Ascending aorta (tissue), 2 donors: ENCODE results near the gene PDCD6IP. TPM values are rescaled to one million over a fixed set of nuclear protein-coding genes. Genes with fewer than 3 reads are reported as not detected.

Experiments
- DNase-seq, 2 donors: peaks; one replicate each; pipeline ENCODE4 v3.0.0-alpha.2; 2019; ENCODE audit warnings: low spot score in 2 of 2
- H3K27ac ChIP-seq, 2 donors: fragments of 200-600 bp; sonication (generic); one replicate each; pipeline ENCODE4 v1.5.1; 2016 to 2017; ENCODE audit warnings: mild to moderate bottlenecking in 1 of 2
- H3K27me3 ChIP-seq: fragments of 200-600 bp; sonication (generic); one replicate; pipeline ENCODE4 v1.5.1; 2017
- H3K36me3 ChIP-seq, 2 donors: fragments of 200-600 bp; sonication (generic); one replicate each; pipeline ENCODE4 v1.5.1; 2016
- H3K4me1 ChIP-seq, 2 donors: fragments of 200-600 bp; sonication (generic); one replicate each; pipeline ENCODE4 v1.5.1; 2016 to 2017; ENCODE audit warnings: mild to moderate bottlenecking in 1 of 2
- H3K4me3 ChIP-seq, 2 donors: fragments of 200-600 bp; sonication (generic); one replicate each; pipeline ENCODE4 v1.5.1; 2016 to 2017; ENCODE audit warnings: mild to moderate bottlenecking in 1 of 2
- H3K9me3 ChIP-seq, 2 donors: fragments of 200-600 bp; sonication (generic); one replicate each; pipeline ENCODE4 v1.5.1; 2016
- intact Hi-C: fragments of 100-400 bp; cut with DNase I; formaldehyde crosslinking; loops from one replicate; pipeline ENCODE4 v1.15.1; 2023
- total RNA-seq: library from RNA; depleted of rRNA; stranded (reverse); fragments of >200 nt; gene quantifications from one replicate; pipeline ENCODE4 v1.1.0, GENCODE V29; 2016
- TF ChIP-seq, protein P1 (sequence below), 3 experiments: fragments of 200-600 bp in 2 of 3; fragments of 450-650 bp in 1 of 3; sonication (generic) in 2 of 3; IDR thresholded peaks; one replicate each; pipeline ENCODE4 v1.5.1; 2016 to 2019; ENCODE audit warnings: antibody characterized with exemption in 3 of 3, mild to moderate bottlenecking in 1 of 3, moderate library complexity in 1 of 3

PDCD6IP gene
- total RNA-seq, 1 donor from 2014 or later, result 347 TPM

DNA sequence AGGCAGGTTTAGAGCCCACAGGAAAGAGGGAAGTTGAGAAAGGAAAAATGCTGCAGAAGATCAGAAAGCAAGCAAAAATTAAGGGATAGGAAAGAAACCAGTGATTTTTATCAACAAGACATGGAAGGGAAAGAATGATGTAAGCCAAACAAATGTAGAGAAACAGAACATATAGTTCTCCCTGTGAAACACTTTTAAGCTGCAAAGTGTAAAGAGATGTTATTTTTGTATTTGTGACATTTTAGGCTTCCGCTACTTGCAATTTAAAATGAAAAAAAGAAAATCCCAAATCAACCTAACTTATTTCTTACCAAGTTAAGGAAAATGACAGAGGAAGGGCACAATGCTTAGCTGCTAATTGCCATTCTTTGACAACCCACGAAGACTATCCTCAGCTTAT, 111.6 kb downstream of the PDCD6IP start:
- H3K9me3 ChIP-seq, result no peaks in the 10 kb centered on the region
- no peaks in the 10 kb centered on the region for H3K4me1 ChIP-seq
- H3K4me3 ChIP-seq, result no peak overlapping the region
- no peak overlapping the region for H3K27ac ChIP-seq
- TF ChIP-seq, protein P1, sequence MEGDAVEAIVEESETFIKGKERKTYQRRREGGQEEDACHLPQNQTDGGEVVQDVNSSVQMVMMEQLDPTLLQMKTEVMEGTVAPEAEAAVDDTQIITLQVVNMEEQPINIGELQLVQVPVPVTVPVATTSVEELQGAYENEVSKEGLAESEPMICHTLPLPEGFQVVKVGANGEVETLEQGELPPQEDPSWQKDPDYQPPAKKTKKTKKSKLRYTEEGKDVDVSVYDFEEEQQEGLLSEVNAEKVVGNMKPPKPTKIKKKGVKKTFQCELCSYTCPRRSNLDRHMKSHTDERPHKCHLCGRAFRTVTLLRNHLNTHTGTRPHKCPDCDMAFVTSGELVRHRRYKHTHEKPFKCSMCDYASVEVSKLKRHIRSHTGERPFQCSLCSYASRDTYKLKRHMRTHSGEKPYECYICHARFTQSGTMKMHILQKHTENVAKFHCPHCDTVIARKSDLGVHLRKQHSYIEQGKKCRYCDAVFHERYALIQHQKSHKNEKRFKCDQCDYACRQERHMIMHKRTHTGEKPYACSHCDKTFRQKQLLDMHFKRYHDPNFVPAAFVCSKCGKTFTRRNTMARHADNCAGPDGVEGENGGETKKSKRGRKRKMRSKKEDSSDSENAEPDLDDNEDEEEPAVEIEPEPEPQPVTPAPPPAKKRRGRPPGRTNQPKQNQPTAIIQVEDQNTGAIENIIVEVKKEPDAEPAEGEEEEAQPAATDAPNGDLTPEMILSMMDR (IDR thresholded peaks at IDR 0.05), result no peak
- intact Hi-C loops, result no loop called here
- no peak for DNase-seq
- no peaks in the 10 kb centered on the region for H3K36me3 ChIP-seq
- no peaks in the 10 kb centered on the region for H3K27me3 ChIP-seq

DNA sequence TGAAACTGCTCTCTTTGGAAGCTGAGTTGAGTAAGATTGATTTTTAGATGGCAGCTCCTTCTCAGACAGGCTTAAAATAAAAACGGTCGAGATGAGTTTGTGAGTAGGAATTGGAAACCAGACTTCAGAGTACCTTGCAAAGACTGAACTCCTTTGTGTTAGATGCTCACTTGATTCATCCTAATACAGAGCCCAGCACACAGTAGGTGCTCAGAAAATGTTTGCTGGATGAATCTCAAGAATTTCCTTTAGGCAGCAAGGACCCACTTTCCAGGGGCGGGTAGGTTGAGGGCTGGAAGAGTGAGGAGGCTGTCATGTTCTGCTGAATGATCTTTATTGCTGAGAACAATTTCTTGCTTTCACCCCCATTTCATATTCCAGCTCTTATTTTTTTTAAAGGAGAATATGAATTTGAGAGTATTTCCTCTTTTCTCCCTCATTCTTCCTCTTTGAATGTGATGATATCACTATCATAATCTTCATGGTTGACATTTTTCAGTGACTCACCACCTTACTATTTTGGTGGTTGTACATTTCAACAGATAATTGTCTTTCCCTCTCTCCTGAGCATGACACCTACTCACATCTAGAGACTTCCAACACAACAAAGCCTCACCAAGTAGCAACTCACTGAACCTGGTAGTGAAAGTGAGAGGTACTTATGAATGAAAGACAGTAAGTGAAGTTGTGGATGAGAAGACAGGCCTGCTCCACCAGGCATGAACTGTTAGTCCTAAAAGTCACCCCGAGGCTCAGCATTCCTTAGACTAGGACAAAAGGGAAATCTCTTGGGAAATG, 113.3 kb downstream of the PDCD6IP start:
- Histone ChIP-seq H3K4me1 (no peaks in the 10 kb centered on the region), H3K36me3 (no peaks in the 10 kb centered on the region), H3K9me3 (no peaks in the 10 kb centered on the region), H3K27ac (no peak overlapping the region), H3K27me3 (no peaks in the 10 kb centered on the region), H3K4me3 (no peak overlapping the region)
- DNase-seq, result no peak
- intact Hi-C loops, result no loop called here
- TF ChIP-seq, protein P1 (IDR thresholded peaks at IDR 0.05), result no peak

DNA sequence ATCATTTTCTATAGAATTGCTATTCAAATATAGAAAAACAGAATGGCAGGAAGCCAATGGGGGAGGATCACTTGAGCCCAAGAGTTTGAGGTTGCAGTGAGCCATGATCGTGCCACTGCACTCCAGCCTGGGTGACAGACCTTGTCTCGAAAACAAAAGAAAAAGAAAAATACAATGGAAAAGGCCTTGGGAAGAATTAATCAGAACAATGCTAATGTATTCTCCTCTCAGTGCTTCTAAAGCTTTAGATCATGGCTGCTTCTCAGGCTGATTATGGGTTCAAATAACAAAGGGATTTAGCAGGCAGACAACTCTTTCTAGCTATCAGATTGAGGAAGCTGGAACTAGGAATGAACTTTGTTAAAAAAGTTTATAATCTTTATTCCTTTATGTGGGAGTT, 115.8 kb downstream of the PDCD6IP start:
- intact Hi-C loops, result no loop called here
- DNase-seq, result no peak
- TF ChIP-seq, protein P1 (IDR thresholded peaks at IDR 0.05), result no peak
- no peaks in the 10 kb centered on the region for H3K36me3 ChIP-seq
- H3K9me3 ChIP-seq, result no peaks in the 10 kb centered on the region
- no peak overlapping the region for H3K4me3 ChIP-seq
- no peak overlapping the region for H3K27ac ChIP-seq
- H3K4me1 ChIP-seq, result no peaks in the 10 kb centered on the region
- no peaks in the 10 kb centered on the region for H3K27me3 ChIP-seq

DNA sequence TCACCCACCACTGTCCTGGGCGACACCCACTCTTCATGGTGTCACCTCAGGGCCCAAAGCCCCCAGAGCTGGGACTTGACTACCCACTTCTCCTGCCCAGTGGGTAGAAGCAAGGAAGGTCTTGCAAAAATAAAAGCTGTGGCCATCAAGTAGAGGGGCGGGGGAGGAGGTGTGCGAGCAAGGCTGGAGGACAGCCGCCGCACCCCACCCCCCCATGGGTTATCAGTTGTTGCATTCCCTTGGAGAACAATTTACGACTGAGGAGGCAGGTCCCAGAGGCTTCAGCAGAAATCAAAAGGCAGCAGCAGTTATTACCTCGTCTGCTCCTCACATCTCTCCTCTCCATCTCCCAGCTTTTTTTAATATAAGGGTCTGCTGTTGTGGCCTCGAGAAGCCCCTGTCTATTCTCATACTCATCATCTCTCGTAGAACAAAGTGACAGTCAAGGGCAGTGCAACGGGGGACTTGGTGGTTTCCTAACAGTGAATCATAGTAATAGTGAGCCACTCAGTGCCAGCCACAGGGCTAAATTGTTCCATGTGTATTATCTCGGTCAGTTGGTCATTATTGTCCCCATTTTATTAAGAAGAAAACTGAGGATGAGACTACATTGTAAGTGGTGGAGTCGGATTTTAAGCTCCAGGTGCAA, 116.4 kb downstream of the PDCD6IP start:
- H3K27ac ChIP-seq, result no peak overlapping the region
- DNase-seq, result no peak
- intact Hi-C loops, result no loop called here
- TF ChIP-seq, protein P1 (IDR thresholded peaks at IDR 0.05), result no peak
- no peak overlapping the region for H3K4me3 ChIP-seq
- no peaks in the 10 kb centered on the region for H3K27me3 ChIP-seq
- H3K36me3 ChIP-seq, result no peaks in the 10 kb centered on the region
- no peaks in the 10 kb centered on the region for H3K9me3 ChIP-seq
- H3K4me1 ChIP-seq, result no peaks in the 10 kb centered on the region

DNA sequence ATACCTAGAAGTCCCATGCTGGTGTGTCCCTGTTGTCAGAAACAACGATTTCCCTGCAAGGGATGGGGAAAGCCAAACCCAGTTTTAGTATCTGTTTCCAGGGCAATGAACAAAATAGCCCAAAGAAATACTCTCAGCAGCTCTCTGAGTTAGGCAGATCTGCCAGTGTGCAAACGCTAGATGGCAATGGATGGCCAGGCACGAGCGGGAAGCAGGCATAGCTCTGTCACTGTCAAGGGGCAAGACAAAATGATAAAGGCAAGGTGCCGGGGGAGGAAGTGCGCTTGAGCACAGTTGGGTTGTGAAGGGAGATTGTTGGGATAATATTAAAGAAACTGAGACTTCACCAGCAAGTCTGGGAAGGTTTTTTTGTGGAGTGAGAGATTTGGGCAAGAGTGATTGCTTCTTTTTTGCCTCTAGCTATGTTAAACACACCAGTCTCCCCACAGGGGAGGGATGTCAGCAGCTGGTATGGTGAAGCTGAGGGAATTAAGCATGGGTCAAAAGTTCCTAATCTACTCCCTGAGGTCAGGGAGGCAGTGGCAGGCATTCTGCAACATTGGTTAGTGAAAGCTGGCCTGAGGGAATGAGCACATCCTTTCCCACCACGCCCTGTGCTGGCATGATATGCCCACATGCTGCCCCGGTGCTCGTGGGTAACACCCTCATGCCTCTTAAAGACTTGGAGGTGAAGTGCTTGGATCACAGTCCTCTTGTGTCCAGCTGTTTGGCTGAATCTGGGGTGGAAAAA, 117.5 kb downstream of the PDCD6IP start:
- no peak for DNase-seq
- Histone ChIP-seq H3K4me3 (no peak overlapping the region), H3K36me3 (no peaks in the 10 kb centered on the region), H3K4me1 (no peaks in the 10 kb centered on the region), H3K9me3 (no peaks in the 10 kb centered on the region), H3K27ac (no peak overlapping the region), H3K27me3 (no peaks in the 10 kb centered on the region)
- TF ChIP-seq, protein P1 (IDR thresholded peaks at IDR 0.05), result peak in 1 of 3 experiments; percentile 30
- intact Hi-C loops, result no loop called here
